AG04449 (cell line): ENCODE results near the gene JMJD8.
A peak's percentile ranks its signal among the peaks of the same experiment; 100 is the strongest.

Source experiments
- CTCF ChIA-PET: fragments of 350-600 bp; formaldehyde crosslinking; extraction: SDS; loops from one replicate; lab custom pipeline; 2021; ENCODE audit warnings: antibody characterized with exemption; lab: Yijun Ruan, JAX
- POLR2A ChIA-PET: fragments of 400-600, 350-600 bp; formaldehyde crosslinking; extraction: SDS; loops from one replicate; lab custom pipeline; 2020; ENCODE audit warnings: antibody characterized with exemption, inconsistent platforms; lab: Yijun Ruan, JAX
- DNase-seq: peaks from one replicate; pipeline ENCODE4 v3.0.0-alpha.2; 2010; ENCODE audit warnings: low read depth, low spot score
- H3K4me3 ChIP-seq: 2 replicates; pipeline ENCODE4 v1.5.1; 2011; ENCODE audit warnings: low read depth, mild to moderate bottlenecking, control low read depth, low read length
- TF ChIP-seq, protein P1 (sequence below): IDR thresholded peaks from one replicate; pipeline ENCODE4 v1.5.1; 2011; ENCODE audit warnings: mild to moderate bottlenecking, moderate library complexity, low read length, control low read depth, inconsistent platforms; ENCODE audit not compliant: insufficient read depth; ENCODE audit errors: missing control alignments

JMJD8 gene

DNA sequence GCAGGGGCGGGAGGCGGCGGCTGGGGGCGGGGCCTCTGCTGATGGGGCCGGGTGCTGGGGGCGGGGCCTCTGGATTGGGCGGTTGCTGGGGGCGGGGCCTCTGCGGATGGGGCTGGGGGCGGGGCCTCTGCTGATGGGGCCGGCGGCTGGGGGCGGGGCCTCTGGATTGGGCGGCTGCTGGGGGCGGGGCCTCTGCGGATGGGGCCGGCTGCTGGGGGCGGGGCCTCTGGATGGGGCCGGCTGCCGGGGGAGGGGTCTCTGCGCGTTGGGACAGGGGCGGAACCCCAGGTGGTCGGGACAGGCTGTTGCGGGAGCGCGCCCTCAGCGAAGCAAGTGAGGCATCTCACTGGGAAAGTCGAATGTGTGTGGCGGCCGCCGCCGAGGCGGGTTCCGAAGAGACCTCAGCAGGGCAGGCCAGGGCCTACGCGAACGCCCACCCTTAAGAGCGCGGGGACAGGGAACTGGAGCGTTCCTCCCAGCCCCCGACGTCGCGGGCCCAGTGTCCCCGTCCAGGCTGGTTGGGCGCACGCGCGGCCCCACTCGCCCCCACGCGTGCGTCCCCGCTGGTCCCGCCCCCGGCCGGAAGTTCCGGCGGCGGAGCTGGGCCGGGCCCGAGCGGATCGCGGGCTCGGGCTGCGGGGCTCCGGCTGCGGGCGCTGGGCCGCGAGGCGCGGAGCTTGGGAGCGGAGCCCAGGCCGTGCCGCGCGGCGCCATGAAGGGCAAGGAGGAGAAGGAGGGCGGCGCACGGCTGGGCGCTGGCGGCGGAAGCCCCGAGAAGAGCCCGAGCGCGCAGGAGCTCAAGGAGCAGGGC lies 4.1 kb downstream of the JMJD8 start, which contains the start of gene STUB1:
Gene STUB1, plus strand, starts transcription at position 597 of the 811 bp plus-strand sequence. Its CDS starts 116 bp downstream, at position 713.
- DNase-seq = no peak
- TF ChIP-seq, protein P1, sequence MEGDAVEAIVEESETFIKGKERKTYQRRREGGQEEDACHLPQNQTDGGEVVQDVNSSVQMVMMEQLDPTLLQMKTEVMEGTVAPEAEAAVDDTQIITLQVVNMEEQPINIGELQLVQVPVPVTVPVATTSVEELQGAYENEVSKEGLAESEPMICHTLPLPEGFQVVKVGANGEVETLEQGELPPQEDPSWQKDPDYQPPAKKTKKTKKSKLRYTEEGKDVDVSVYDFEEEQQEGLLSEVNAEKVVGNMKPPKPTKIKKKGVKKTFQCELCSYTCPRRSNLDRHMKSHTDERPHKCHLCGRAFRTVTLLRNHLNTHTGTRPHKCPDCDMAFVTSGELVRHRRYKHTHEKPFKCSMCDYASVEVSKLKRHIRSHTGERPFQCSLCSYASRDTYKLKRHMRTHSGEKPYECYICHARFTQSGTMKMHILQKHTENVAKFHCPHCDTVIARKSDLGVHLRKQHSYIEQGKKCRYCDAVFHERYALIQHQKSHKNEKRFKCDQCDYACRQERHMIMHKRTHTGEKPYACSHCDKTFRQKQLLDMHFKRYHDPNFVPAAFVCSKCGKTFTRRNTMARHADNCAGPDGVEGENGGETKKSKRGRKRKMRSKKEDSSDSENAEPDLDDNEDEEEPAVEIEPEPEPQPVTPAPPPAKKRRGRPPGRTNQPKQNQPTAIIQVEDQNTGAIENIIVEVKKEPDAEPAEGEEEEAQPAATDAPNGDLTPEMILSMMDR = no peak
- POLR2A ChIA-PET = interaction anchor here (0.6 to 2.1 kb wide), 6 partner anchors 9 to 36 kb away, joined by 3 to 9 read pairs (median 4); partner anchors contain the start of gene WDR24
- H3K4me3 ChIP-seq = peak within 1 kb of the TSS; percentile 77
- CTCF ChIA-PET = interaction anchor here (0.8 to 3.2 kb wide), 5 partner anchors 10 to 102 kb away, joined by 3 to 21 read pairs (median 3); partner anchors contain the start of gene RHOT2

DNA sequence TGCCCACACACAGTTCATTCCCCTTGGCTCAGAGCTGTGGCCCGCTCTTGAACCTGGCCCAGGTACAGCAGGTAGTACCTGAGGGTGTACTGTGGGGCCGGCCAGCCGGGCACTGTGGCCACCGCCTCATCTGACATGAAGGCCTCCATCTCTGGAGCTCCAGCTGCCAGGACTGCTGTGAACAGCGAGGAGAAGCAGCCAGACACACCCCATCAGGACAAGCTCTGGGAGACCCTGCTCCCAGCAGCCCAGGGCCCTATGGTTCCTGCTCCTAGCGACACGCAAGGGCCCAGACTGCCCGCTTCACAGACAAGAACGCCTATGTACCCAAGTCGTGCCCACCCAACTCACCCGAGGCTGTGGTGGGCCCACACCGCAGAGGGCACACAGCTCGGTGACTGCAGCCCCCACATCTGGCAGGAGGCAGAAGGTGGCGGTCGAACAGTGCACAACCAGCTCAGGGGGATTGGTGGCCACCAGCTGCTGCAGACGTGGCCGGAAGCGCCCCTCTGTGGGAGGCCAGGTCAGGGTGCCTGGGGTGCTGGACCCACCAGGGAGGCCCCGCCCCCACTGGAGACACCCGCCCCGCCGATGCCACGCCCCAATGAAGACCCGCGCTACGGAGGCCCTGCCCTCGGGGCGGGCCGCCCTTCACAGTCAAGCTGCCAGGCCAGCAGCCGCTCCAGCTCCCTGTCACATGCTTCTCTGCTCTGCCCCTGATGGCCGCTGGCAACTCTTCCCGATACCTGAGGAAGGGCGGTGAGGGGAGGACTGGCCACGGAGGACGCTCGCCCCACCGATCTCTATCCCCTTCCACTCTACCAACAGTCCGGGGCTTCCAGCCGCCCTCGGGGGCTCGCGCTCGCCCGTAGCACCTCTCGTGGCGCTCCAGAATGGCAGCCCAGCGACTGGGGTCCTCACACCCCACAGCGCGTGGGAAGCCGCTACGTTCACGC lies 5.0 kb downstream of the JMJD8 start:
- TF ChIP-seq, protein P1 = no peak
- H3K4me3 ChIP-seq = peak overlapping the region; percentile 62
- POLR2A ChIA-PET = interaction anchor here (0.7 to 1.4 kb wide), 3 partner anchors 10 to 30 kb away, joined by 3 to 6 read pairs (median 4); partner anchors contain the start of gene WDR90
- DNase-seq = no peak
- CTCF ChIA-PET = interaction anchor here (1.0 to 3.2 kb wide), 6 partner anchors 11 to 101 kb away, joined by 3 to 21 read pairs (median 3); partner anchors contain the start of gene RHOT2

DNA sequence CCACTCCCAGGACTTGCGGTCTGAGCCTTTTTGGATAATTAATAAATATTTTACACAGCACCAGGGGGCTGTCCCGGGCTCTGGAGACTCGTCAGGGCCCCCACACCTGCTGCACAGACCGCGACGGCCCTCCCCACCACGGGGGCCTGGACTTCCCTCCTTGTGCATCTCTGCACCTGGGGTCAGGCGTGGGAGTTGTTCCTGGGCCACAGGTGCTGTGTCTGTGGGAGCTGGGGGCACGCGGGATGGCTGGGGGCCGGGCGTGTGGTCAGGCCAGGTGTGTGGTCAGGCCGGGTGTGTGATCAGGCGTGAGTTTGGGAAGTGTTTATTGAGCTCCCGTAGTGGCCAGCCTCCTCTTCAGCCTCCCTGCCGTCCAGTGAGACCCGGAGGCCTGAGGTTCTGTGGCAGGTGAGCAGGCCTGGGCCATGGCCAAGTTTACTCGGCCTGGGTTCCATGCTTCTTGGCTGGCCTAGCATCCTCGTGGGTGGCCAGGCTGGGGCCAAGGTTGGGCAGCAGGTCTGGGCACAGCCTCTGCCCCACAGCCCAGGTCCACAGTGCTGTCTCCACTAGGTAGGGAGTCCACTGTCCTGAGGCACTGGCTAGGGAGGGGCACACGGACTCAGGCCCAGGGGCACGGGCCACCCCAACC lies 5.8 kb downstream of the JMJD8 start:
- no peak overlapping the region for H3K4me3 ChIP-seq
- ChIA-PET POLR2A (interaction anchor here (1.0 kb wide), 1 partner anchor 9 kb away, joined by 6 read pairs; no protein-coding TSS in a partner anchor), CTCF (interaction anchor here (1.1 to 3.2 kb wide), 5 partner anchors 10 to 99 kb away, joined by 3 to 21 read pairs (median 3); partner anchors contain the start of gene RHOT2)
- TF ChIP-seq, protein P1 = no peak
- no peak for DNase-seq

DNA sequence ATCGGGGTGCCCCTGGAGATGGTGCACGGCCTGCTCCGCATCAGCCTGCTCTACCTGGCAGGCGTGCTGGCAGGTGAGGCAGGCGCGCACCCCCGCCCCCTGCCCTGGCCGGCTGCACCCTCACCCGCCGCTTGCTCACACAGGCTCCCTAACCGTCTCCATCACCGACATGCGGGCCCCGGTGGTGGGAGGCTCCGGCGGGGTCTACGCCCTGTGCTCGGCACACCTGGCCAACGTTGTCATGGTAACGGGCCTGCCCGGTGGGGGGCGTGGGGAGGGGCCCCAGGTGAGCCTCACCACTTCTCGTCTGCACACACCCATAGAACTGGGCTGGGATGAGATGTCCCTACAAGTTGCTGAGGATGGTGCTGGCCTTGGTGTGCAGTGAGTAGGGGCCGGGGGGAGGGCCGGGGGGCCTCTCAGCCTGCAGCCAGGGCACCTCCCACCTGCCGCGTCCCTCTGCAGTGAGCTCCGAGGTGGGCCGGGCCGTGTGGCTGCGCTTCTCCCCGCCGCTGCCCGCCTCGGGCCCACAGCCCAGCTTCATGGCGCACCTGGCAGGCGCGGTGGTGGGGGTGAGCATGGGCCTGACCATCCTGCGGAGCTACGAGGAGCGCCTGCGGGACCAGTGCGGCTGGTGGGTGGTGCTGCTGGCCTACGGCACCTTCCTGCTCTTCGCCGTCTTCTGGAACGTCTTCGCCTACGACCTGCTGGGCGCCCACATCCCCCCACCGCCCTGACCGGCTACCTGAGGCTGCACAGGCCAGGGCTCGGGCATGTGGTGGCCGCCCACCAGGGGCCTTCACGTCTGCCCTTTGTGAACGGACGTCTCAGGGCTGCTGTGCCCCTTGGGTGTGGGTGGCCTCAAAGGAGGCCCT lies 6.6 kb downstream of the JMJD8 start:
- ChIA-PET CTCF (interaction anchor here (1.1 to 1.4 kb wide), 3 partner anchors 11 to 98 kb away, joined by 3 to 6 read pairs (median 3); no protein-coding TSS in a partner anchor), POLR2A (no interaction called here)
- TF ChIP-seq, protein P1 = no peak

DNA sequence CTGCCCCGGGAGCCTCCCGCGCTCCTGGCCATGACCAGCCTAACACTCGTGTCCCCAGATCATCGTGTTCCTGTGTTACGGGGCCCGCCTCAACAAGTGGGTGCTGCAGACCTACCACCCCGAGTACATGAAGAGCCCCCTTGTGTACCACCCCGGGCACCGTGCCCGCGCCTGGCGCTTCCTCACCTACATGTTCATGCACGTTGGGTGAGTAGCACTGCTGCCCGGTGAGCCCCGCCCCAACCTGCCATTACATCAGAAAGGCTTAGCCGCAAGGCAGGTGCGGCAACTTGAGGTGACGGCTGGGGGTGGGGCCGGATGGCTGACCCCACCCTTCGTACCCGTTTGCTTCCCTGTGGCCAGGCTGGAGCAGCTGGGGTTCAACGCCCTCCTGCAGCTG lies 7.2 kb downstream of the JMJD8 start:
- POLR2A ChIA-PET = interaction anchor here (1.2 kb wide), 1 partner anchor 10 kb away, joined by 3 read pairs; the partner anchor contains the start of gene RHOT2
- DNase-seq = no peak

More for the DNA sequence above, 6.6 kb downstream of the JMJD8 start:
- no peak for DNase-seq
- no peak overlapping the region for H3K4me3 ChIP-seq

More for the DNA sequence above, 7.2 kb downstream of the JMJD8 start:
- TF ChIP-seq, protein P1 = no peak
- H3K4me3 ChIP-seq = no peak overlapping the region
- CTCF ChIA-PET = interaction anchor here (1.4 to 2.5 kb wide), 2 partner anchors 11 to 12 kb away, joined by 3 to 10 read pairs; no protein-coding TSS in a partner anchor
